Activated CD8-positive, alpha-beta memory T cell treated with anti-CD3 and anti-CD28 coated beads, Interleukin-2, amount 10 ng/mL, durations not matched to agents 7 days and 5 days (primary cell): Measurements from ENCODE around the gene SLC38A1. TPM values are rescaled to one million over a fixed set of nuclear protein-coding genes. Genes with fewer than 3 reads are reported as not detected.
"Not testable (repeated sequence)": the region's sequence is repeated elsewhere in the genome, so short reads cannot be mapped to it uniquely, and the experiment has no call there.

ENCODE experiments used
- ATAC-seq: fragments of 150-1000 bp; cut with Tn5 transposase; one replicate; pipeline ENCODE4 v1.10.0; 2021; ENCODE audit warnings: moderate library complexity
- CTCF ChIA-PET: fragments of 350-600 bp; sonication (Branson Sonifier 250); formaldehyde crosslinking; loops from one replicate; lab custom pipeline; 2021; ENCODE audit warnings: antibody characterized with exemption; lab: Charles Lee
- DNase-seq: peaks from one replicate; pipeline ENCODE4 v3.0.0-alpha.2; 2020
- H3K27ac Mint-ChIP-seq: one replicate; pipeline ENCODE4 v1.8.0; 2021; ENCODE audit warnings: mild to moderate bottlenecking, mixed read lengths
- H3K27me3 Mint-ChIP-seq: one replicate; pipeline ENCODE4 v1.8.0; 2021; ENCODE audit warnings: mixed read lengths
- H3K36me3 Mint-ChIP-seq: one replicate; pipeline ENCODE4 v1.8.0; 2021; ENCODE audit warnings: mild to moderate bottlenecking, mixed read lengths
- H3K4me1 Mint-ChIP-seq: one replicate; pipeline ENCODE4 v1.8.0; 2021; ENCODE audit warnings: mixed read lengths
- H3K4me3 Mint-ChIP-seq: one replicate; pipeline ENCODE4 v1.8.0; 2021; ENCODE audit warnings: mild to moderate bottlenecking, moderate library complexity, mixed read lengths
- H3K9me3 Mint-ChIP-seq: one replicate; pipeline ENCODE4 v1.8.0; 2022; ENCODE audit warnings: low read depth, mixed read lengths
- total RNA-seq, 2 experiments: library from RNA; stranded (reverse); gene quantifications; one replicate each; pipeline ENCODE4 v1.2.3, GENCODE V29; 2021

Gene SLC38A1
- 100 to 1,000 TPM; 149 to 180 TPM for total RNA-seq

- Mint-ChIP-seq H3K27me3 (no peaks in the 10 kb centered on the region), H3K27ac (no peak within 1 kb of the TSS), H3K36me3 (peaks cover 23% of the 10 kb centered on the region), H3K4me1 (peaks cover 22% of the 10 kb centered on the region), H3K9me3 (no peaks in the 10 kb centered on the region), H3K4me3 (no peak within 1 kb of the TSS)
- CTCF ChIA-PET: interaction anchor here (0.8 to 4.5 kb wide), 9 partner anchors 26 to 393 kb away, joined by 3 to 34 read pairs (median 4); no protein-coding TSS in a partner anchor
- ATAC-seq (peak; percentile 72), DNase-seq (peak; percentile 94)
Observed at GRCh38 chr12:46268583-46269428, at the start of gene SLC38A1. TSS of gene SLC38A1 (minus strand) at chr12:46269043. CDS start at chr12:46239800, 29,243 bp downstream.

GRCh38 chr12:46318037-46318436 lies 49.2 kb upstream of the SLC38A1 start:
- CTCF ChIA-PET: no interaction called here
- Mint-ChIP-seq H3K27ac (no peak overlapping the region), H3K4me3 (no peak overlapping the region), H3K36me3 (peaks cover 1% of the 10 kb centered on the region), H3K4me1 (no peaks in the 10 kb centered on the region), H3K27me3 (peaks cover 6% of the 10 kb centered on the region), H3K9me3 (peaks cover 4% of the 10 kb centered on the region)
- no peak for ATAC-seq
- DNase-seq: no peak

GRCh38 chr12:46304070-46304469 lies 35.2 kb upstream of the SLC38A1 start:
- Mint-ChIP-seq H3K36me3 (peaks cover 1% of the 10 kb centered on the region), H3K9me3 (peaks cover 5% of the 10 kb centered on the region), H3K27me3 (no peaks in the 10 kb centered on the region), H3K4me3 (no peak overlapping the region), H3K27ac (no peak overlapping the region), H3K4me1 (no peaks in the 10 kb centered on the region)
- CTCF ChIA-PET: interaction anchor here (1.1 to 3.8 kb wide), 3 partner anchors 150 to 198 kb away, joined by 4 to 25 read pairs (median 17); no protein-coding TSS in a partner anchor
- ATAC-seq: no peak
- DNase-seq: no peak

- CTCF ChIA-PET: interaction anchor here (0.6 to 3.8 kb wide), 15 partner anchors 8 to 312 kb away, joined by 3 to 25 read pairs (median 4); partner anchors contain the start of gene SLC38A1
- H3K27ac Mint-ChIP-seq: no peak overlapping the region
- H3K4me3 Mint-ChIP-seq: no peak overlapping the region
- ATAC-seq: peak; percentile 57
- DNase-seq: peak; percentile 51
- no peaks in the 10 kb centered on the region for H3K27me3 Mint-ChIP-seq
- peaks cover 1% of the 10 kb centered on the region for H3K36me3 Mint-ChIP-seq
- peaks cover 5% of the 10 kb centered on the region for H3K9me3 Mint-ChIP-seq
- H3K4me1 Mint-ChIP-seq: no peaks in the 10 kb centered on the region
Observed at GRCh38 chr12:46303039-46303666, 34.3 kb upstream of the SLC38A1 start.

- CTCF ChIA-PET: interaction anchor here (1.4 to 3.8 kb wide), 3 partner anchors 31 to 176 kb away, joined by 3 to 25 read pairs (median 17); no protein-coding TSS in a partner anchor
- ATAC-seq: no peak
- Mint-ChIP-seq H3K9me3 (no peaks in the 10 kb centered on the region), H3K27ac (no peak overlapping the region), H3K36me3 (no peaks in the 10 kb centered on the region), H3K4me3 (no peak overlapping the region), H3K4me1 (no peaks in the 10 kb centered on the region), H3K27me3 (no peaks in the 10 kb centered on the region)
- DNase-seq: no peak
Observed at GRCh38 chr12:46300910-46301309, 32.1 kb upstream of the SLC38A1 start.

- Mint-ChIP-seq H3K9me3 (no peaks in the 10 kb centered on the region), H3K36me3 (no peaks in the 10 kb centered on the region), H3K27ac (no peak overlapping the region), H3K4me1 (no peaks in the 10 kb centered on the region), H3K27me3 (no peaks in the 10 kb centered on the region), H3K4me3 (no peak overlapping the region)
- no peak for DNase-seq
- no peak for ATAC-seq
- CTCF ChIA-PET: no interaction called here
Observed at GRCh38 chr12:46299851-46300250, 31.0 kb upstream of the SLC38A1 start.

GRCh38 chr12:46298261-46298660 lies 29.4 kb upstream of the SLC38A1 start:
- Mint-ChIP-seq H3K4me1 (no peaks in the 10 kb centered on the region), H3K4me3 (no peak overlapping the region), H3K27me3 (no peaks in the 10 kb centered on the region)

GRCh38 chr12:46296822-46297221 lies 28.0 kb upstream of the SLC38A1 start:
- Mint-ChIP-seq H3K9me3 (peaks cover 1% of the 10 kb centered on the region), H3K27ac (no peak overlapping the region), H3K4me3 (no peak overlapping the region), H3K27me3 (no peaks in the 10 kb centered on the region), H3K36me3 (peaks cover 4% of the 10 kb centered on the region), H3K4me1 (no peaks in the 10 kb centered on the region)
- CTCF ChIA-PET: interaction anchor here (1.0 kb wide), 1 partner anchor 9 kb away, joined by 3 read pairs; no protein-coding TSS in a partner anchor
- no peak for DNase-seq
- ATAC-seq: no peak

More at GRCh38 chr12:46298261-46298660, 29.4 kb upstream of the SLC38A1 start:
- H3K27ac Mint-ChIP-seq: no peak overlapping the region
- H3K9me3 Mint-ChIP-seq: no peaks in the 10 kb centered on the region
- H3K36me3 Mint-ChIP-seq: no peaks in the 10 kb centered on the region
- DNase-seq: no peak
- ATAC-seq: no peak
- CTCF ChIA-PET: interaction anchor here (1.3 kb wide), 1 partner anchor 173 kb away, joined by 5 read pairs; no protein-coding TSS in a partner anchor

- H3K27me3 Mint-ChIP-seq: no peaks in the 10 kb centered on the region
- no peak overlapping the region for H3K27ac Mint-ChIP-seq
- H3K9me3 Mint-ChIP-seq: peaks cover 6% of the 10 kb centered on the region
- peaks cover 8% of the 10 kb centered on the region for H3K36me3 Mint-ChIP-seq
- DNase-seq (no peak), ATAC-seq (no peak)
- CTCF ChIA-PET: interaction anchor here (1.0 kb wide), 1 partner anchor 691 kb away, joined by 3 read pairs; no protein-coding TSS in a partner anchor
- H3K4me3 Mint-ChIP-seq: no peak overlapping the region
- H3K4me1 Mint-ChIP-seq: no peaks in the 10 kb centered on the region
Observed at GRCh38 chr12:46292754-46293402, 24.0 kb upstream of the SLC38A1 start.

GRCh38 chr12:46291953-46292352 lies 23.1 kb upstream of the SLC38A1 start:
- H3K27ac Mint-ChIP-seq, H3K4me1 Mint-ChIP-seq, H3K27me3 Mint-ChIP-seq, ATAC-seq, H3K9me3 Mint-ChIP-seq, H3K4me3 Mint-ChIP-seq, CTCF ChIA-PET, DNase-seq: not testable (repeated sequence)
- peaks cover 10% of the 10 kb centered on the region for H3K36me3 Mint-ChIP-seq

GRCh38 chr12:46285177-46285576 lies 16.3 kb upstream of the SLC38A1 start:
- H3K4me3 Mint-ChIP-seq, DNase-seq, H3K27ac Mint-ChIP-seq, H3K27me3 Mint-ChIP-seq, H3K4me1 Mint-ChIP-seq, CTCF ChIA-PET, ATAC-seq: not testable (repeated sequence)
- Mint-ChIP-seq H3K9me3 (peaks cover 27% of the 10 kb centered on the region), H3K36me3 (peaks cover 26% of the 10 kb centered on the region)

GRCh38 chr12:46282829-46283228 lies 14.0 kb upstream of the SLC38A1 start:
- Mint-ChIP-seq H3K4me3 (no peak overlapping the region), H3K27me3 (no peaks in the 10 kb centered on the region), H3K9me3 (peaks cover 25% of the 10 kb centered on the region), H3K27ac (no peak overlapping the region), H3K4me1 (no peaks in the 10 kb centered on the region), H3K36me3 (peaks cover 30% of the 10 kb centered on the region)
- CTCF ChIA-PET: no interaction called here
- DNase-seq (no peak), ATAC-seq (no peak)

GRCh38 chr12:46276756-46277155 lies 7.9 kb upstream of the SLC38A1 start:
- Mint-ChIP-seq H3K4me3 (no peak overlapping the region), H3K4me1 (no peaks in the 10 kb centered on the region), H3K27me3 (no peaks in the 10 kb centered on the region), H3K27ac (no peak overlapping the region), H3K9me3 (peaks cover 2% of the 10 kb centered on the region), H3K36me3 (peaks cover 32% of the 10 kb centered on the region)
- ATAC-seq: no peak
- CTCF ChIA-PET: interaction anchor here (1.3 kb wide), 2 partner anchors 10 to 17 kb away, joined by 3 to 5 read pairs; no protein-coding TSS in a partner anchor
- no peak for DNase-seq
